Ascending aorta (tissue), 2 donors: ENCODE data around the gene CRYGD. TPM values are rescaled to one million over a fixed set of nuclear protein-coding genes. Genes with fewer than 3 reads are reported as not detected.
"Not testable (repeated sequence)": the region's sequence is repeated elsewhere in the genome, so short reads cannot be mapped to it uniquely, and the experiment has no call there.

Experiments
- DNase-seq, 2 donors: peaks; one replicate each; pipeline ENCODE4 v3.0.0-alpha.2; 2019; ENCODE audit warnings: low spot score in 2 of 2
- H3K27ac ChIP-seq, 2 donors: fragments of 200-600 bp; sonication (generic); one replicate each; pipeline ENCODE4 v1.5.1; 2016 to 2017; ENCODE audit warnings: mild to moderate bottlenecking in 1 of 2
- H3K27me3 ChIP-seq: fragments of 200-600 bp; sonication (generic); one replicate; pipeline ENCODE4 v1.5.1; 2017
- H3K36me3 ChIP-seq, 2 donors: fragments of 200-600 bp; sonication (generic); one replicate each; pipeline ENCODE4 v1.5.1; 2016
- H3K4me1 ChIP-seq, 2 donors: fragments of 200-600 bp; sonication (generic); one replicate each; pipeline ENCODE4 v1.5.1; 2016 to 2017; ENCODE audit warnings: mild to moderate bottlenecking in 1 of 2
- H3K4me3 ChIP-seq, 2 donors: fragments of 200-600 bp; sonication (generic); one replicate each; pipeline ENCODE4 v1.5.1; 2016 to 2017; ENCODE audit warnings: mild to moderate bottlenecking in 1 of 2
- H3K9me3 ChIP-seq, 2 donors: fragments of 200-600 bp; sonication (generic); one replicate each; pipeline ENCODE4 v1.5.1; 2016
- intact Hi-C: fragments of 100-400 bp; cut with DNase I; formaldehyde crosslinking; loops from one replicate; pipeline ENCODE4 v1.15.1; 2023
- total RNA-seq: library from RNA; depleted of rRNA; stranded (reverse); fragments of >200 nt; gene quantifications from one replicate; pipeline ENCODE4 v1.1.0, GENCODE V29; 2016
- TF ChIP-seq, protein P1 (sequence below), 3 experiments: fragments of 200-600 bp in 2 of 3; fragments of 450-650 bp in 1 of 3; sonication (generic) in 2 of 3; IDR thresholded peaks; one replicate each; pipeline ENCODE4 v1.5.1; 2016 to 2019; ENCODE audit warnings: antibody characterized with exemption in 3 of 3, mild to moderate bottlenecking in 1 of 3, moderate library complexity in 1 of 3

Gene CRYGD
- not detected for total RNA-seq

DNA sequence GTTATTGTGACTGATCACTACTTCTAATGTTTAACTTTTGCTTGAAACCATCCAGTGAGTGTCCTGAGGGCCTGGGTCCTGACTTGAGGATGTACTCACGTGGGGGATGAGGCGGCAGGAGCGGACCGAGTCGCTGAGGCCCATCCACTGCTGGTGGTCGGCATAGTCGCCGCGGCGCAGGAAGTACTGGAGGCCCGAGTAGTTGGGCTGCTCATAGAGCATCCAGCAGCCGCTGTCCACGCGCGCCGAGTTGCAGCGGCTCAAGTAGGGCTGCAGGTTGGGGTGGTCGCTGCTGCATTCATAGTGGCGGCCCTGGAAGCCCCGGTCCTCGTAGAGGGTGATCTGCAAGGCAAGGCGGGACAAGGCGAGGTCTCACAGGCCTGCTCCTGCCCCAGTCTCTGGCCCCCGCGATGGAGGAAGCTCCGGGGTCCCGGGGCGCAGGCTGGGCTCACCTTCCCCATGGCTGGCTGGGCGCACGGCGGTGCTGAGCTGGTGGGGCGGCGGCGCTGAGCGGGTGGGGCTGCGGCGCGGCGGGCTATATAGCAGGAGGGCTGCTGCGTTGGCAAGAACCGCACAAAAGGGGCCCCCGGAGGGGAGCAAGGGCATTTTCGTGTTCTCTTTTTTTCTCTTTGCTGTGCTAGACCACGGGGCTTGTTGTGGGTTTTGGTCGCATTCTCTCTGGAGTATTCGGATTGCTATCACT is at the start of gene CRYGD:
CRYGD (minus strand) TSS at position 512 of the 703 bp plus-strand sequence; CDS start at position 461, 51 bp downstream.
- H3K4me3 ChIP-seq: peak within 1 kb of the TSS in 1 of 2 donors; percentile 36
- H3K36me3 ChIP-seq, H3K4me1 ChIP-seq, H3K9me3 ChIP-seq, H3K27me3 ChIP-seq, intact Hi-C loops, H3K27ac ChIP-seq, DNase-seq: not testable (repeated sequence)

DNA sequence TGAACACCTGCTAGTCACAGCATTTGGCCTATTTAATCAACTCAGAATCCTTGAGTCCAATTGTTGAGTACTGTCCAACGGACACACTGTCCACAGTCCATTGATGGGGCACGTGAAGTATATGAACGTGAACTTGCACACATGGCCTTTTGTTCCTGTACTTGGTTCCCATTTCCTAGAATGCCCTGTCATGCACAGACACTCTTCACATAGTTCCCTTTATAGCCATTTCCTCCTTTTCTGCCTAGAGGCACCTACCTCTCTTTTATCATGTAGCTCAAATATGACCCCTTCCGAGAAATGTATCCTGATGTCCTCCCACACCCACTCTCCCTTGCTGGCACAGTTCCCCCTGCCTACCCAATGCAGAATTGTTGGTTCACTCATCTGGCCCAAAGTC is 47.8 kb upstream of the CRYGD start:
- Histone ChIP-seq H3K4me1 (peaks cover 0 to 2% of the 10 kb centered on the region in 2 donors), H3K4me3 (no peak overlapping the region), H3K27ac (no peak overlapping the region), H3K36me3 (no peaks in the 10 kb centered on the region), H3K9me3 (no peaks in the 10 kb centered on the region), H3K27me3 (no peaks in the 10 kb centered on the region)
- TF ChIP-seq, protein P1, sequence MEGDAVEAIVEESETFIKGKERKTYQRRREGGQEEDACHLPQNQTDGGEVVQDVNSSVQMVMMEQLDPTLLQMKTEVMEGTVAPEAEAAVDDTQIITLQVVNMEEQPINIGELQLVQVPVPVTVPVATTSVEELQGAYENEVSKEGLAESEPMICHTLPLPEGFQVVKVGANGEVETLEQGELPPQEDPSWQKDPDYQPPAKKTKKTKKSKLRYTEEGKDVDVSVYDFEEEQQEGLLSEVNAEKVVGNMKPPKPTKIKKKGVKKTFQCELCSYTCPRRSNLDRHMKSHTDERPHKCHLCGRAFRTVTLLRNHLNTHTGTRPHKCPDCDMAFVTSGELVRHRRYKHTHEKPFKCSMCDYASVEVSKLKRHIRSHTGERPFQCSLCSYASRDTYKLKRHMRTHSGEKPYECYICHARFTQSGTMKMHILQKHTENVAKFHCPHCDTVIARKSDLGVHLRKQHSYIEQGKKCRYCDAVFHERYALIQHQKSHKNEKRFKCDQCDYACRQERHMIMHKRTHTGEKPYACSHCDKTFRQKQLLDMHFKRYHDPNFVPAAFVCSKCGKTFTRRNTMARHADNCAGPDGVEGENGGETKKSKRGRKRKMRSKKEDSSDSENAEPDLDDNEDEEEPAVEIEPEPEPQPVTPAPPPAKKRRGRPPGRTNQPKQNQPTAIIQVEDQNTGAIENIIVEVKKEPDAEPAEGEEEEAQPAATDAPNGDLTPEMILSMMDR (IDR thresholded peaks at IDR 0.05): no peak
- DNase-seq: no peak
- intact Hi-C loops: no loop called here

GRCh38 chr2:208164951-208165755 is 40.8 kb upstream of the CRYGD start:
- Histone ChIP-seq H3K27me3 (no peaks in the 10 kb centered on the region), H3K27ac (no peak overlapping the region), H3K36me3 (no peaks in the 10 kb centered on the region), H3K4me1 (peaks cover 0 to 2% of the 10 kb centered on the region in 2 donors), H3K9me3 (no peaks in the 10 kb centered on the region), H3K4me3 (no peak overlapping the region)
- TF ChIP-seq, protein P1 (IDR thresholded peaks at IDR 0.05): no peak
- no peak for DNase-seq
- intact Hi-C loops: no loop called here

DNA sequence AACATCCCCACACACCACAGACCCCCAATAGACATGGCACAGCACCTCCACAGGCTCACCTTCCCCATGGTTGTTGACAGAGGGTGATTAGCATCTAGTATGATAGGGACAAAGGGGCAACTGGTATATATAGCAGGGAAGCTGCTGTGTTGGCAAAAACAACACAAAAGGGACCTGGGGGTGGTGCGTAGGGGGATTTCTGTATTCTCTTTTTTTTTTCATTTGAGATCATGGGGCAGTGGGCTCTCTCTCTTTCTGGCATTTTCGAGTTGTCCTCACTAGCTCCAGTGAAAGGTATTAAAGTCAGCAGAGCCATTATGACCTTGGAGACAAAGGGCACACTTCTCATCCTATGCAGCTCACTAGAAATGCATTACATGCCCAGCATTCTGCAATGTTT is 39.2 kb upstream of the CRYGD start, which contains the start of gene CRYGA:
CRYGA (minus strand) TSS at position 101 of the 400 bp plus-strand sequence; CDS start at position 68, 33 bp downstream.
- Histone ChIP-seq H3K4me1 (no peaks in the 10 kb centered on the region), H3K27ac (no peak within 1 kb of the TSS), H3K4me3 (no peak within 1 kb of the TSS), H3K9me3 (no peaks in the 10 kb centered on the region), H3K27me3 (no peaks in the 10 kb centered on the region), H3K36me3 (no peaks in the 10 kb centered on the region)
- intact Hi-C loops: no loop called here
- TF ChIP-seq, protein P1 (IDR thresholded peaks at IDR 0.05): no peak
- no peak for DNase-seq

DNA sequence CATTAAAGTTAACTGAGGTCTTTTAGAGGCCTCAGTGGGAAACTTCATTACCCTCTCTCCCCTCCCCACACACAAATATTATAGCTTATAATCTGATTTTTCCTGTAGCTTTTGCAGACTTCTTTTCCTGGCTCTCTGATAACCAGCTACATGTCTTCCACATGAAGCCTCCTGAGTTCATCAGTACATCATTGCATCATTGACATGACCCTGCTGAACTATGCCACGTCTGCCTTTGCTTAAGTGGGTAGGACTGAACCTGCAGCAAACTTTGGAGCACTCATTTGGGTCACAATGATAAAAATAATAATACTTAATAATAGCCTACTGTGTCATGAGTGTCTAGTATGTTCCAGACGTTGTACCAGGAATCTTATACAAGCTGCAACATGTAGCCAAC is 32.1 kb upstream of the CRYGD start:
- H3K36me3 ChIP-seq: no peaks in the 10 kb centered on the region
- H3K27ac ChIP-seq: no peak overlapping the region
- TF ChIP-seq, protein P1 (IDR thresholded peaks at IDR 0.05): no peak
- no peak for DNase-seq
- no peaks in the 10 kb centered on the region for H3K27me3 ChIP-seq
- H3K4me1 ChIP-seq: no peaks in the 10 kb centered on the region
- H3K9me3 ChIP-seq: no peaks in the 10 kb centered on the region
- H3K4me3 ChIP-seq: no peak overlapping the region
- intact Hi-C loops: no loop called here

- H3K27me3 ChIP-seq: no peaks in the 10 kb centered on the region
- intact Hi-C loops: no loop called here
- TF ChIP-seq, protein P1 (IDR thresholded peaks at IDR 0.05): no peak
- no peak overlapping the region for H3K4me3 ChIP-seq
- no peaks in the 10 kb centered on the region for H3K9me3 ChIP-seq
- no peaks in the 10 kb centered on the region for H3K36me3 ChIP-seq
- DNase-seq: no peak
- no peak overlapping the region for H3K27ac ChIP-seq
- H3K4me1 ChIP-seq: no peaks in the 10 kb centered on the region
Measured at GRCh38 chr2:208153156-208153555, 28.8 kb upstream of the CRYGD start.
